ENCODE results near the gene RASSF5.
A peak's percentile ranks its signal among the peaks of the same experiment; 100 is the strongest.

The RASSF5 gene

GRCh38 chr1:206554211-206554610, 46.9 kb downstream of the RASSF5 start:
- no peak for DNase-seq

- no peak for DNase-seq
Measured at GRCh38 chr1:206554701-206555472, 47.6 kb downstream of the RASSF5 start.

- no peak for DNase-seq
Measured at GRCh38 chr1:206555473-206555935, 48.2 kb downstream of the RASSF5 start.

GRCh38 chr1:206556047-206556749, 48.9 kb downstream of the RASSF5 start:
- no peak for DNase-seq

GRCh38 chr1:206556750-206557635, 49.7 kb downstream of the RASSF5 start:
- DNase-seq: peak; percentile 79

- DNase-seq: peak; percentile 54
Measured at GRCh38 chr1:206557636-206558473, 50.5 kb downstream of the RASSF5 start.

GRCh38 chr1:206558794-206559671, 51.7 kb downstream of the RASSF5 start:
- no peak for DNase-seq

GRCh38 chr1:206559672-206559995, 52.3 kb downstream of the RASSF5 start:
- DNase-seq: no peak

- no peak for DNase-seq
Measured at GRCh38 chr1:206560007-206560716, 52.8 kb downstream of the RASSF5 start.

- DNase-seq: no peak
Measured at GRCh38 chr1:206563367-206564207, 56.3 kb downstream of the RASSF5 start.

- no peak for DNase-seq
Measured at GRCh38 chr1:206565995-206566394, 58.7 kb downstream of the RASSF5 start.

- no peak for DNase-seq
Measured at GRCh38 chr1:206566999-206567398, 59.7 kb downstream of the RASSF5 start.

GRCh38 chr1:206568256-206568655, 60.9 kb downstream of the RASSF5 start:
- no peak for DNase-seq

- DNase-seq: no peak
Measured at GRCh38 chr1:206568779-206569352, 61.5 kb downstream of the RASSF5 start.

- DNase-seq: no peak
Measured at GRCh38 chr1:206569556-206569955, 62.2 kb downstream of the RASSF5 start.

- no peak for DNase-seq
Measured at GRCh38 chr1:206570529-206570928, 63.2 kb downstream of the RASSF5 start.

GRCh38 chr1:206572835-206573234, 65.5 kb downstream of the RASSF5 start:
- DNase-seq: no peak

GRCh38 chr1:206573319-206573718, 66.0 kb downstream of the RASSF5 start:
- DNase-seq: no peak

- no peak for DNase-seq
Measured at GRCh38 chr1:206573762-206574161, 66.4 kb downstream of the RASSF5 start.

Measured in KG1 (cell line).